Head of caudate nucleus (tissue), 42 donors: Measurements from ENCODE around the gene SYNPO2L.
"Not testable (repeated sequence)": the region's sequence is repeated elsewhere in the genome, so short reads cannot be mapped to it uniquely, and the experiment has no call there.

Experiments used
- DNase-seq, 42 donors: peaks; one replicate each; pipeline versions ENCODE4 v3.0.0 to v3.0.0-alpha.2; 2020 to 2021; ENCODE audit warnings: mixed read lengths in 7 of 42
- intact Hi-C: fragments of 100-400 bp; cut with DNase I; formaldehyde crosslinking; loops from one replicate; pipeline ENCODE4 v1.15.0; 2022

SYNPO2L gene, protein sequence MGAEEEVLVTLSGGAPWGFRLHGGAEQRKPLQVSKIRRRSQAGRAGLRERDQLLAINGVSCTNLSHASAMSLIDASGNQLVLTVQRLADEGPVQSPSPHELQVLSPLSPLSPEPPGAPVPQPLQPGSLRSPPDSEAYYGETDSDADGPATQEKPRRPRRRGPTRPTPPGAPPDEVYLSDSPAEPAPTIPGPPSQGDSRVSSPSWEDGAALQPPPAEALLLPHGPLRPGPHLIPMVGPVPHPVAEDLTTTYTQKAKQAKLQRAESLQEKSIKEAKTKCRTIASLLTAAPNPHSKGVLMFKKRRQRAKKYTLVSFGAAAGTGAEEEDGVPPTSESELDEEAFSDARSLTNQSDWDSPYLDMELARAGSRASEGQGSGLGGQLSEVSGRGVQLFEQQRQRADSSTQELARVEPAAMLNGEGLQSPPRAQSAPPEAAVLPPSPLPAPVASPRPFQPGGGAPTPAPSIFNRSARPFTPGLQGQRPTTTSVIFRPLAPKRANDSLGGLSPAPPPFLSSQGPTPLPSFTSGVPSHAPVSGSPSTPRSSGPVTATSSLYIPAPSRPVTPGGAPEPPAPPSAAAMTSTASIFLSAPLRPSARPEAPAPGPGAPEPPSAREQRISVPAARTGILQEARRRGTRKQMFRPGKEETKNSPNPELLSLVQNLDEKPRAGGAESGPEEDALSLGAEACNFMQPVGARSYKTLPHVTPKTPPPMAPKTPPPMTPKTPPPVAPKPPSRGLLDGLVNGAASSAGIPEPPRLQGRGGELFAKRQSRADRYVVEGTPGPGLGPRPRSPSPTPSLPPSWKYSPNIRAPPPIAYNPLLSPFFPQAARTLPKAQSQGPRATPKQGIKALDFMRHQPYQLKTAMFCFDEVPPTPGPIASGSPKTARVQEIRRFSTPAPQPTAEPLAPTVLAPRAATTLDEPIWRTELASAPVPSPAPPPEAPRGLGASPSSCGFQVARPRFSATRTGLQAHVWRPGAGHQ

DNA sequence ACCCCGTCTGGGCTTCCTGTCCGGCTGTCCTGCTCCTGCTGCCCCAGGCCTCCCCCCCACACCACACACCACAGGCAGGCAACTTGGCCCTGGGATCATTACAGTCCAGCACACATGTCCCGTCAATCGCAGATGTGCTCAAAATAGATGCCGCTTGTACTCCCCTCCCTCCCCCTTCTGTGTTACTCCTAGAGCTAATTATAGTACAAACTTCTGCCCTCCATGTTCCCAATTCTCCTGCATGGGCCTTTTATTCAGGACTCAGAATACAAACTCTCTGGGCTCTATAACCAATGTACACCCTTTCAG, at the start of gene SYNPO2L:
TSS of gene SYNPO2L (minus strand) at position 40 of the 309 bp plus-strand sequence. CDS start 107 bp downstream, outside the sequence.
- intact Hi-C loops = no loop called here
- DNase-seq = peak in 2 of 42 donors; percentile 27 to 38

DNA sequence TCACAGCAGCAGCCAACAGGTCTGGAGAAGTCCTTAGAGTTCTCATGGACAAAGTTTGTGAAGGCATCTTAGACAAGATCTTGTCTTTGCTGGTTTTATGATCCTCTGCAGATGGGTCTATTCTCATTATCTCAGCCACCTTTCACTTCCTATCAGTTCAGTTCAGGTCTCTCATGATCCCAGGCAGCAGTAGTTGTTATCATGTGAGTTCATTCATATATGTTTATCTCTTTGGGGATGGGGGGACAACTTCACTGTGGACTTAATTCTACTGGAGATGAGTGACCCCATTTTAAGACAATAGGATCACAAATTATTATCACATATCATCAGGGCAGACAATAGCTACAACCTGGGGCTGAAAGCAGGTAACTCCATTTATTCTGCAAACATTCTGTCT, 48.1 kb upstream of the SYNPO2L start:
- intact Hi-C loops, DNase-seq: not testable (repeated sequence)

DNA sequence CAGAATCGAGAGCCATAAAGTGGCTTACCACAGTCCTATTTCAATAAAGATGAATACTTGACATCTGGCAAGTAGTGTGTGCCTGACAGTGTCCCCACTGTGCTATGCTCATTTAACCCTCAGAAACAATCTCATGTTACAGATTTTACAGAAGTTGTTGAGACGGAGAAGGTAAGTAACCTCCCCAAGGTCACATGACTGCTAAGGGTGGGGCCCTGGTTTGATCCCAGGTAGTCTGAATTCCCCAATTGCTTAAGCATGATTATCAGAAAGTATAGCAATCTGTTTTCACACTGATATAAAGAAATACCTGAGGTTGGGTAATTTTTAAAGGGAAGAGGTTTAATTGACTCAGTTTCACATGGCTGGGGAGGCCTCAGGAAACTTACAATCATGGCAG, 43.0 kb upstream of the SYNPO2L start:
- intact Hi-C loops, DNase-seq: not testable (repeated sequence)

DNA sequence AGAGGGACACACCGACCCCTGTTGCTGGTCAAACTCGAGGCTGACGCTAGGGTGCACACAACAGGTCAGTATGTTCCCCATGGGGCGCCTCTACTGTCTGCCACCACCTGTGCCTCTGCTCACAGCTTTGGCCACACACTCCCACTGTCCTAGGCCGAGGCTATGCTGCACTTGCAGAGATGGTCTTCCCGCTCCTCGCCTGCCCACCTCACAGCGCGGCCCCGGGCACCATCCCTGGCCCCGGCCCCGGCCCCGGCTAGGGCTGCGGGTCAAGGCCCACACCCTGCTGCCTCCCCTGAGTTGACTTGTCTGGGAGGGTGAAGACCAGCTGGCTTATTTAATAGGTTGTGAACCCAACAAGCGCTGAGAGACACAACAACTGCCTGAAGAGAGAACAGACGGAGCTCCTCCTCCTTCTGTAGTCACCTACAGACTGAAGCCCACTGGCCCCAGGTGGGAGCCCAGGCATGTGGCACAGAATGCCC, 41.9 kb upstream of the SYNPO2L start, which contains the start of gene AGAP5:
TSS of gene AGAP5 (minus strand) at position 435 of the 485 bp plus-strand sequence. CDS start at position 81, 354 bp downstream.
- DNase-seq, intact Hi-C loops: not testable (repeated sequence)

DNA sequence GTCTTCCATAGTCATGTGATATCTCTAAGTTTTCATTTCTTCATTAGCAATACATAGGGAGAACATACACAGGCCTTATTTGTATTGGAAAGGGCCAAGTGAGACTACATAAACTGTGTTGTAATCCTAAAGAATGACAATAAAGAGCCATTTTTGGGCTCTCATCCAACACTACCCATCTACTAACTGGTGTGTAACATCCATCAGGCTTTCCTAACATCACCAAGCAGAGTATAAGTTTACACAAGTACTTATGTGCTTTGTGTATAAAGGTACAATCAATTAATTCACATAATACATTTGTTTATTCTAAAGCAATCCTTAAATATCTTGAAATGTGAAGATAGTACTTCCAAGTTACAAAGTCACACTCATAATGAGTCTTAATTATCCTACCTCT, 39.5 kb upstream of the SYNPO2L start:
- intact Hi-C loops, DNase-seq: not testable (repeated sequence)

GRCh38 chr10:73690755-73691154, 34.9 kb upstream of the SYNPO2L start:
- DNase-seq, intact Hi-C loops: not testable (repeated sequence)

GRCh38 chr10:73689596-73689995, 33.8 kb upstream of the SYNPO2L start:
- intact Hi-C loops, DNase-seq: not testable (repeated sequence)

DNA sequence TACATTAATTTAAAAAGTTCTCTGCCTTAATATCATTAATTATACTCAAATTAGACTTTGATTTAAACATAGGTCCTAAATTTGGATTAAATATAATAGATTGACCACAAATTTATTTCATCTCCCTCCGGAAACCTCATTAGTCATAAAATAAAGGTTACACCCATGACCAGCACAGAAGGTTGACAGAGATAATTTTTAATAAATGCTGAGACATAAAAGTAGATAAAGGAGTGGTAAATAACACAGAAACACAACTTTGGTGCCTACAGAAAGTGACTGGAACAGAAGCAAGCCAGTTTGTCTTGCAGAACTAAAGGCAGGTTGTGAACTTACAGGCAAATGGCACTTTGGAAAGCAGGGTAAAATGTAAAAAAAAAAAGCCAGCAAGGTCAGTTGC, 31.8 kb upstream of the SYNPO2L start:
- intact Hi-C loops, DNase-seq: not testable (repeated sequence)

DNA sequence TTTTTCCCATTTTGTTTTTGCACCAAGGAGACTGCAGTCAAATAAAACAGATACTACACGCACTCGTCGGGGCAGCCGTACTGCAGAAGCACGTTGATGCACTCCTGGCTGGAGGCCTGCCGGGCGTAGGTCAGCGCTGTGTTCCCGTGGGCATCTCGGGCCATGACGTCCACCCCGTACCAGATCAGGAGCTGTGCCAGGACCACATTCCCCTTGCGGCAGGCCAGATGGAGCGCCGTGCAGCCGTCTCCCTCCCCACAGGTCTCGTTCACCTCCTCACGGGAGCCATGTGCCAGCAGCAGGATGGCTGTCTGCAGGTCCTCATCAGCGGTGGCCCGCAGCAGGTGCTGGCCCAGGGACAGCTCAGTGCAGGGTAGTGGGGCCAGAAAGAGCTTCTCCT, 18.7 kb upstream of the SYNPO2L start:
- intact Hi-C loops = not testable (repeated sequence)

DNA sequence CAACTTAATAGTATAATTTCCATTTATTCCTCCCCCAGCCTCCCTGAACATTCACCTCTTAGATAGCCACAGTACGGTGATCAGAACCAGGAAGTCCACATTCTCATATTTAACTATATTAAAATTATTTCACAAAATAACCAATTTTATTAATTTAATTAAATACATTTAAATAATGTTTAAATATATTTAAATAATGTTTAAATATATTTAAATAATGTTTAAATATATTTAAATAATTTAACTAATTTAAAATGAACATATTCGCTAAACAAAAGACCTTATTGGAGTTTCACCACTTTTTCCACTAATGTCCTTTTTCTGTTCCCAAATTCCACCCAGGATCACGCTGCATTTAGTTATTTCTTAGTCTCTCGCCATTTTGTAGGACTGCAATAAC, 12.5 kb upstream of the SYNPO2L start:
- DNase-seq, intact Hi-C loops: not testable (repeated sequence)

More for the DNA sequence above, 18.7 kb upstream of the SYNPO2L start:
- DNase-seq = not testable (repeated sequence)

GRCh38 chr10:73666153-73666809, 10.5 kb upstream of the SYNPO2L start:
- DNase-seq, intact Hi-C loops: not testable (repeated sequence)

GRCh38 chr10:73665581-73665980, 9.8 kb upstream of the SYNPO2L start:
- DNase-seq, intact Hi-C loops: not testable (repeated sequence)

DNA sequence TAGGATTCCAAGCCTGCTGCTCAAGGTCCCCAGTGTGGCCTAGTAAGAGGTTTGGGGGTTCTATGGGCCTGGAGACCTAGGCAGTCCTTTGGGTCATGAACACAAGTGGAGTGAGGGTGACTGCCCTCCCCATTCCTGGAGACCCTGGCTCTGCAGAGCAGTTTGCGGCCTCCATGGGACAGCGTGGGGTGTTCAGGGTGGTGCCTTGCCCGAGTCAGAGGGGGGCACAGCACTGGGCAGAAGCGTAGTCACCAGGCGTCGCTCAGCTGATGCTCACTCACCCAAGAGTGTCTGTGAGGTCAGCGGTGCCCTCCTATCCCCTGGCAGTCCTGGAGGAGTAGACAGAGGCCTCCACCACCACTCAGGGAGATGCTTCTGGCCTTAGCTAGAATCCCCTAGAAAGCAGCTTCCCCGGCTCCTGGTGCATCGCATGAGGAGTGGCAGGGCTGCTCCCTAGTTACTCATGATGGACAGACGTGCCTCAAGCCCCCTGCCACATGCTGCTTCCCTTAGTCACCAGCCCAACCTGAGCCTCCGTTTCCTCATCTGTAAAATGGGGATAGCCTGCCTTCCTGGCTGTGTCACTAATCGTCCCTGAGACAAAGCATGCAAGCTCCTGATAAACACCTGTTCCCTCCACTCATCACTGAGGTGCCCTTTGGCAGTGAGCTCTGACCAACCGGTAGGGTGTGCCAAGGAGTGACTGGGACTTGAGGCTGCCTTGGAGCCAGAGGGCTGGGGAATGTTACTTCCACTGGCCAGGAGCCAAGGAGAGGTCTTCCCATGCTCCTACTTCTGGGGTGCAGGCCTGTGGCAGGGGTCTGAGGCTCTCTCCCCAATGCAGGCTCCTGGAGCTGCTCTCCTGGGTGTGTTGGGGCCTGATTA, 8.6 kb upstream of the SYNPO2L start:
- DNase-seq = peak in 1 of 42 donors; percentile 27
- intact Hi-C loops = not testable (repeated sequence)

DNA sequence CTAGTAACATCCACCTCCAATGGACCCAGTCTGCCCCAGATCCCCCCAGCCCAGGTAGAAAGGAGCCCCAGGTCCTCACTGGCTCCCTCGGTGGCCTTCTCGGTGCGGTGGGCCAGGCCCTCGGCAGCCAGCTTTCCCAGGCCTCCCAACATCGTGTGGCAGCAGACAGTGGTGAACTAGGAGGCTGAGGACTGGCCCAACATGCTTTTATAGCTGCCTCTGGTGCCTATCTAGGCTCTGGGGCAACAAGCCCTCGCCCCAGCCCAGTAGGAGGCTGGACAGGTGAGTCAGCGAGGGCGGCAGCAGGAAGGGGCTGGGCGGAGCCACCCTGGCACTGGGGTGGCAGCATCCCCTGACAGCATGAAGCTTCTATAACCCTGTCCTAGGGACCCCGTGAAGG, 7.8 kb upstream of the SYNPO2L start:
- peak in 1 of 42 donors; percentile 8 for DNase-seq
- intact Hi-C loops = not testable (repeated sequence)

DNA sequence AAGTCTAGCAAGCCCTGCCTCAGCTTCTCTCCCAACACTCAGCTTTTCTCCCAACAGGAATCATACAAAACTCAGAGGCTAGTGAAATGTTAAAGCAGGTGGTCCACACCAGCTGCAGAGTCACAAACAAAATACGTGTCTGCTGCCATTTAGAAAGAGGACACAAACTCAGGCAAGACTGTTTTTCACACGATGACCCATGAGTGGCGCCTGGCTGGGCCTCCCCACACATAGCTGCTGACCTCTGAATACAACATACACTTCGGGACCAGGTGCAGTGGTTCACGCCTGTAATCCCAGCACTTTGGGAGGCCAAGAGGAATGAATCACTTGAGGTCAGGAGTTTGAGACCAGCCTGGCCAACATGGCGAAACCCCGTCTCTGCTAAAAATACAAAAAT, 6.9 kb upstream of the SYNPO2L start:
- DNase-seq = peak in 1 of 42 donors; percentile 26
- intact Hi-C loops = not testable (repeated sequence)

DNA sequence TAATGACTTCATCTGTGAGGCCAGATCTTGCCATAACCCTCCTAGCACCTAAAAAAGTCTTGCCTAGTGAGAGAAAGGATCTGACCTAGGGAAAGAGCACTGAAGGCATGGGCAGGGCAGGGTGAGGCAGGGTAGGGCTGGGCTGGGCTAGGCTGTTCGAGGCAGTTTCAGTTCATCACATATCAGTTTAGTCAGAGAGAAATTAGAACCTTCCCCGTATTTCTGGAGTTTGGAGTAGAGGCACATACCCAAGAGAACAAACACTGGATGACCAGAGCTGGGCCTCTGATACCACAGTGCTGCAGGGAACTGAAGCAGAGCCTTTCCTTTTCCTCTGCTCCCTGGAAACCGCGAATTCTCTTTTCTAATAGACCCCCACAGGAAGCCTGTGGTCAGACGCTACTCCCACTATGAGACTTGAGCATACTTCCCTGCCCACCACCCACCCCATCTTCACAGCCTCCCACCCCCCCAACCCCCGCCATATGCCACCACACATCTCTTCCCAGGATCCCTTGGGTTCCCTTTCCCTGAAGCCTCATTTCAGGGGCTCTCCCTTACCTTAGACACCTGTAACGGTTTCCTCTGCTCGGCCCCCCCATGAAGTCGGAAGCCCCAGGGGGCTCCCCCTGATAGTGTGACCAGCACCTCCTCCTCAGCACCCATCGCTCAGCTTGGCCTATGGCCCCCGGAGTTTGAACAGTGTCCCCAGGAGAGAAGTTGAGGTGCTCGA, 406 bp downstream of the SYNPO2L start:
- peak in 2 of 42 donors; percentile 22 to 28 for DNase-seq
- intact Hi-C loops = no loop called here

GRCh38 chr10:73653701-73654100, 2.1 kb downstream of the SYNPO2L start:
- peak in 1 of 42 donors; percentile 7 for DNase-seq
- intact Hi-C loops = no loop called here
